ENCODE measurements around the gene POLR2E.

DNA sequence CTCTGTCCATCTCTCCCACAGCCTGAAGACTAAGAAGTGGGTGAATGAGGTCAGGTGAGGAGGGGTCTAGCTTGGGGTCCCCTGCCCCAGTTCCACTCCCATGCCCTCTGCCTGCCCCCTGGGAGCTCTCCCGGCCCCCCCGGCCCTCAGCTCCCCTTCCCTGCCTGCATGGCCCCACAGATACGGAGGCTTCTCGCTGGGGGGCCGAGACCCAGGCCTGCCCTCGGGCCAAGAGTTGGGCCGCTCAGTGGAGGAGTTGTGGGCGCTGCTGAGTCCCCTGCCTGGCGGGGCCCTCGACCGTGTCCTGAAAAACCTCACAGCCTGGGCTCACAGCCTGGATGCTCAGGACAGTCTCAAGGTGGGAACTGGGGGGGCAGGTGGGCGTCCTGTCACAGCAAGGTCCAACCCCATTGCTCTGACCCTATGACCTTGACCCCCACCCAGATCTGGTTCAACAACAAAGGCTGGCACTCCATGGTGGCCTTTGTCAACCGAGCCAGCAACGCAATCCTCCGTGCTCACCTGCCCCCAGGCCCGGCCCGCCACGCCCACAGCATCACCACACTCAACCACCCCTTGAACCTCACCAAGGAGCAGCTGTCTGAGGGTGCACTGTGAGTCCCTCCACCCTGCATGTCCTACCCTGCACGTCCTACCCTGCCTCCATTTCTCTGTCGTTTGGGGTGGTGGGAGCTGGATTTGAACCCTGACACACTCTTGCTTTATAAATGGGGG lies 39.1 kb downstream of the POLR2E start:
- TF ChIP-seq, protein P1, sequence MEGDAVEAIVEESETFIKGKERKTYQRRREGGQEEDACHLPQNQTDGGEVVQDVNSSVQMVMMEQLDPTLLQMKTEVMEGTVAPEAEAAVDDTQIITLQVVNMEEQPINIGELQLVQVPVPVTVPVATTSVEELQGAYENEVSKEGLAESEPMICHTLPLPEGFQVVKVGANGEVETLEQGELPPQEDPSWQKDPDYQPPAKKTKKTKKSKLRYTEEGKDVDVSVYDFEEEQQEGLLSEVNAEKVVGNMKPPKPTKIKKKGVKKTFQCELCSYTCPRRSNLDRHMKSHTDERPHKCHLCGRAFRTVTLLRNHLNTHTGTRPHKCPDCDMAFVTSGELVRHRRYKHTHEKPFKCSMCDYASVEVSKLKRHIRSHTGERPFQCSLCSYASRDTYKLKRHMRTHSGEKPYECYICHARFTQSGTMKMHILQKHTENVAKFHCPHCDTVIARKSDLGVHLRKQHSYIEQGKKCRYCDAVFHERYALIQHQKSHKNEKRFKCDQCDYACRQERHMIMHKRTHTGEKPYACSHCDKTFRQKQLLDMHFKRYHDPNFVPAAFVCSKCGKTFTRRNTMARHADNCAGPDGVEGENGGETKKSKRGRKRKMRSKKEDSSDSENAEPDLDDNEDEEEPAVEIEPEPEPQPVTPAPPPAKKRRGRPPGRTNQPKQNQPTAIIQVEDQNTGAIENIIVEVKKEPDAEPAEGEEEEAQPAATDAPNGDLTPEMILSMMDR (optimal IDR thresholded peaks at IDR 0.05 in 1 of 3, IDR thresholded peaks at IDR 0.05 in 1 of 3, conservative IDR thresholded peaks at IDR 0.05 in 1 of 3; ENCODE audit: extremely low read depth in 1 of 3, insufficient read depth in 2 of 3, low read length in 3 of 3) = no peak
- TF ChIP-seq EZH2 (IDR thresholded peaks at IDR 0.05; ENCODE audit: low read length) = no peak
